ENCODE measurements around the gene CAMK2D. TPM values are rescaled to one million over a fixed set of nuclear protein-coding genes. Genes with fewer than 3 reads are reported as not detected.

Gene CAMK2D
- total RNA-seq, 1 experiment from 2014 or later, result 15.4 TPM

- intact Hi-C loops (cut with micrococcal nuclease), result no loop called here
These were observed 8.2 kb upstream of the CAMK2D start for GRCh38 chr4:113769744-113770143.

GRCh38 chr4:113768952-113769351, 7.4 kb upstream of the CAMK2D start:
- H3K79me2 ChIP-seq (ENCODE audit: low read length), result no peaks in the 10 kb centered on the region
- H3K9me3 ChIP-seq (ENCODE audit: low read length), result no peaks in the 10 kb centered on the region
- no peaks in the 10 kb centered on the region for H3K27me3 ChIP-seq (ENCODE audit: low read length)
- 0 out of 2 replicates have a peak overlapping the region, but pooled peaks have one; percentile 16 for H3K27ac ChIP-seq (ENCODE audit: low read length)
- no peaks in the 10 kb centered on the region for H3F3A ChIP-seq (ENCODE audit: low read length, unreplicated experiment)
- no peak overlapping the region for H2AFZ ChIP-seq (ENCODE audit: low read length)
- DNase-seq (peak; percentile 76), ATAC-seq (no peak)
- H3K36me3 ChIP-seq (ENCODE audit: low read depth, low read length), result no peaks in the 10 kb centered on the region
- H3K9ac ChIP-seq (ENCODE audit: low read length), result no peak overlapping the region
- BruUV-seq (replicated peaks), result no TSS peak
- H3K9me2 ChIP-seq (replicated peaks; ENCODE audit: low read length), result no peaks in the 10 kb centered on the region
- ChIA-PET POLR2A (ENCODE audit: unreplicated experiment) (no interaction called here), CTCF (no interaction called here)
- H3K4me3 ChIP-seq (ENCODE audit: low read length), result no peak overlapping the region
- H3K4me2 ChIP-seq (ENCODE audit: low read length), result peak overlapping the region; percentile 14; the same call in 1 of the 2 replicates
- no peaks in the 10 kb centered on the region for H4K20me1 ChIP-seq (ENCODE audit: low read length)
- H3K4me1 ChIP-seq (ENCODE audit: insufficient read depth, low read length), result peaks cover 15% of the 10 kb centered on the region
- intact Hi-C loops (cut with micrococcal nuclease), result no loop called here
- no peak for TF ChIP-seq EZH2phosphoT487 (IDR thresholded peaks at IDR 0.05; ENCODE audit: borderline replicate concordance, low read length)
- no peak for TF ChIP-seq EZH2 (IDR thresholded peaks at IDR 0.05; ENCODE audit: low read length, unreplicated experiment)
- no peak for TF ChIP-seq CTCF (conservative IDR thresholded peaks at IDR 0.05; ENCODE audit: low read depth, low read length)

More at GRCh38 chr4:113769744-113770143, 8.2 kb upstream of the CAMK2D start:
- Histone ChIP-seq H3K9me2 (replicated peaks; ENCODE audit: low read length) (no peaks in the 10 kb centered on the region), H3K27me3 (ENCODE audit: low read length) (no peaks in the 10 kb centered on the region), H2AFZ (ENCODE audit: low read length) (no peak overlapping the region), H4K20me1 (ENCODE audit: low read length) (no peaks in the 10 kb centered on the region), H3K4me2 (ENCODE audit: low read length) (no peak overlapping the region), H3K4me3 (ENCODE audit: low read length) (no peak overlapping the region), H3K4me1 (ENCODE audit: insufficient read depth, low read length) (peaks cover 23% of the 10 kb centered on the region), H3K9me3 (ENCODE audit: low read length) (no peaks in the 10 kb centered on the region), H3K36me3 (ENCODE audit: low read depth, low read length) (no peaks in the 10 kb centered on the region), H3K9ac (ENCODE audit: low read length) (no peak overlapping the region), H3K79me2 (ENCODE audit: low read length) (no peaks in the 10 kb centered on the region), H3K27ac (ENCODE audit: low read length) (no peak overlapping the region), H3F3A (ENCODE audit: low read length, unreplicated experiment) (no peaks in the 10 kb centered on the region)
- ATAC-seq (no peak), DNase-seq (no peak)
- no TSS peak for BruUV-seq (replicated peaks)
- POLR2A ChIA-PET (ENCODE audit: unreplicated experiment), result no interaction called here
- CTCF ChIA-PET, result no interaction called here
- no peak for TF ChIP-seq CTCF (conservative IDR thresholded peaks at IDR 0.05; ENCODE audit: low read depth, low read length)
- TF ChIP-seq EZH2phosphoT487 (IDR thresholded peaks at IDR 0.05; ENCODE audit: borderline replicate concordance, low read length), result no peak
- no peak for TF ChIP-seq EZH2 (IDR thresholded peaks at IDR 0.05; ENCODE audit: low read length, unreplicated experiment)

- ATAC-seq, result no peak
- ChIA-PET POLR2A (ENCODE audit: unreplicated experiment) (interaction anchor here (0.6 kb wide), 1 partner anchor 10 kb away, joined by 4 read pairs; no protein-coding TSS in a partner anchor), CTCF (no interaction called here)
- H3K4me2 ChIP-seq (ENCODE audit: low read length), result no peak overlapping the region
- H3K9ac ChIP-seq (ENCODE audit: low read length), result no peak overlapping the region
- H3K4me1 ChIP-seq (ENCODE audit: insufficient read depth, low read length), result peaks cover 8% of the 10 kb centered on the region; the same call in 1 of the 2 replicates
- no TSS peak for BruUV-seq (replicated peaks)
- H3K9me3 ChIP-seq (ENCODE audit: low read length), result no peaks in the 10 kb centered on the region
- no peaks in the 10 kb centered on the region for H4K20me1 ChIP-seq (ENCODE audit: low read length)
- no peak overlapping the region for H2AFZ ChIP-seq (ENCODE audit: low read length)
- no peak for TF ChIP-seq CTCF (conservative IDR thresholded peaks at IDR 0.05; ENCODE audit: low read depth, low read length)
- intact Hi-C loops (cut with micrococcal nuclease), result no loop called here
- no peak for DNase-seq
- H3K36me3 ChIP-seq (ENCODE audit: low read depth, low read length), result no peaks in the 10 kb centered on the region
- no peaks in the 10 kb centered on the region for H3K9me2 ChIP-seq (replicated peaks; ENCODE audit: low read length)
- no peaks in the 10 kb centered on the region for H3K79me2 ChIP-seq (ENCODE audit: low read length)
- H3K27me3 ChIP-seq (ENCODE audit: low read length), result no peaks in the 10 kb centered on the region
- H3K4me3 ChIP-seq (ENCODE audit: low read length), result no peak overlapping the region
- H3K27ac ChIP-seq (ENCODE audit: low read length), result no peak overlapping the region
- no peaks in the 10 kb centered on the region for H3F3A ChIP-seq (ENCODE audit: low read length, unreplicated experiment)
These were observed 5.3 kb upstream of the CAMK2D start for GRCh38 chr4:113766882-113767281.
